Measurements from ENCODE around the gene MCTP1. TPM values are rescaled to one million over a fixed set of nuclear protein-coding genes. Genes with fewer than 3 reads are reported as not detected.

MCTP1 gene
- total RNA-seq, 1 experiment from 2014 or later, result 2.5 TPM

- Histone ChIP-seq H2AK5ac (ENCODE audit: insufficient read length, low read length) (no peak overlapping the region), H3K27me3 (ENCODE audit: insufficient read depth, low read length) (no peaks in the 10 kb centered on the region), H3K18ac (ENCODE audit: insufficient read length, low read depth, low read length) (no peak overlapping the region), H3K56ac (ENCODE audit: insufficient read length, low read depth, low read length) (no peak overlapping the region), H2BK20ac (ENCODE audit: low read depth, low read length, poor library complexity, severe bottlenecking) (no peak overlapping the region), H3K4me2 (ENCODE audit: insufficient read depth, insufficient read length, low read length) (no peak overlapping the region), H4K20me1 (ENCODE audit: control insufficient read depth, insufficient read depth, insufficient read length) (no peaks in the 10 kb centered on the region), H3K79me1 (ENCODE audit: insufficient read depth, low read depth, low read length, poor library complexity, severe bottlenecking) (no peaks in the 10 kb centered on the region), H3K9ac (ENCODE audit: extremely low read depth, insufficient read length, low read length) (no peak overlapping the region), H3K23me2 (ENCODE audit: insufficient read length, low read depth, low read length, poor library complexity, severe bottlenecking) (no peaks in the 10 kb centered on the region), H4K8ac (replicated peaks; ENCODE audit: insufficient read length, low read depth, low read length) (no peak overlapping the region), H3K27ac (ENCODE audit: insufficient read length, low read depth, low read length) (no peak overlapping the region), H4K91ac (ENCODE audit: insufficient read length, low read depth, low read length) (no peak overlapping the region), H3T11ph (ENCODE audit: low read length) (no peak overlapping the region), H3K14ac (ENCODE audit: insufficient read depth, low read length) (no peak overlapping the region), H3K4ac (ENCODE audit: low read depth, low read length) (no peak overlapping the region), H2BK12ac (ENCODE audit: insufficient read length, low read depth, low read length) (no peak overlapping the region), H3K23ac (ENCODE audit: insufficient read length, low read depth, low read length) (no peak overlapping the region), H2BK120ac (ENCODE audit: low read depth, low read length, poor library complexity, severe bottlenecking) (no peak overlapping the region), H3K79me2 (ENCODE audit: insufficient read depth, low read length) (no peaks in the 10 kb centered on the region), H2BK5ac (ENCODE audit: insufficient read length, low read length) (no peak overlapping the region), H4K5ac (ENCODE audit: insufficient read length, low read depth, low read length) (no peak overlapping the region), H2AFZ (ENCODE audit: low read length) (no peak overlapping the region), H3K9me3 (ENCODE audit: control insufficient read depth, low read depth, low read length) (no peaks in the 10 kb centered on the region), H2BK15ac (ENCODE audit: low read depth, low read length) (no peak overlapping the region), H3K4me1 (ENCODE audit: insufficient read depth, low read length) (no peaks in the 10 kb centered on the region)
- Mint-ChIP-seq H3K27me3 (ENCODE audit: low read depth) (no peaks in the 10 kb centered on the region), H3K36me3 (ENCODE audit: insufficient read depth in 1 of 3, low read depth in 3 of 3) (no peaks in the 10 kb centered on the region), H3K27ac (no peak overlapping the region), H3K4me1 (peaks cover 2 to 7% of the 10 kb centered on the region in 2 experiments; a peak in 2 of 4 replicates), H3K9me3 (no peaks in the 10 kb centered on the region), H3K4me3 (no peak overlapping the region)
- no peak for TF ChIP-seq CTCF (conservative IDR thresholded peaks at IDR 0.05)
- no CpG with 5 or more reads among the region's 2 CpGs for WGBS (ENCODE audit: extremely low coverage, insufficient read length, low lambda C conversion rate)
- DNase-seq, result no peak
Observed at GRCh38 chr5:94749042-94749441, 535.9 kb downstream of the MCTP1 start.

Measured in H9 (cell line).